Transverse colon (tissue), 4 donors: ENCODE measurements around the gene NPY1R. TPM values are rescaled to one million over a fixed set of nuclear protein-coding genes. Genes with fewer than 3 reads are reported as not detected.
A peak's percentile ranks its signal among the peaks of the same experiment; 100 is the strongest.

Experiments
- DNase-seq: peaks from one replicate; pipeline ENCODE4 v3.0.0-alpha.2; 2019
- H3K27ac ChIP-seq, 4 donors: fragments of 200-600 bp; sonication (generic); 2 replicates each; pipeline ENCODE4 v1.5.1; 2016 to 2018; ENCODE audit warnings: inconsistent platforms in 4 of 4
- H3K27me3 ChIP-seq: fragments of 200-600 bp; sonication (generic); 2 replicates; pipeline ENCODE4 v1.5.1; 2017; ENCODE audit warnings: inconsistent platforms
- H3K36me3 ChIP-seq, 4 donors: fragments of 200-600 bp; sonication (generic); 2 replicates each; pipeline ENCODE4 v1.5.1; 2017 to 2019; ENCODE audit warnings: inconsistent platforms in 4 of 4
- H3K4me1 ChIP-seq, 4 donors: fragments of 200-600 bp; sonication (generic); 2 replicates each; pipeline ENCODE4 v1.5.1; 2017 to 2020; ENCODE audit warnings: inconsistent platforms in 4 of 4
- H3K4me3 ChIP-seq, 4 donors: fragments of 200-600 bp; sonication (generic); 1 replicate in 1 of 4; 2 replicates in 3 of 4; pipeline versions ENCODE4 v1.5.1 to v1.6.1; 2017 to 2019; ENCODE audit warnings: inconsistent platforms in 4 of 4
- H3K9me3 ChIP-seq, 2 donors: fragments of 200-600 bp; sonication (generic); 2 replicates each; pipeline ENCODE4 v1.5.1; 2017 to 2019; ENCODE audit warnings: inconsistent platforms in 2 of 2
- EP300 ChIP-seq: sonication (generic); formaldehyde crosslinking; IDR thresholded peaks from one replicate; pipeline ENCODE4 v1.6.1; 2017; ENCODE audit warnings: antibody characterized with exemption, low read depth
- POLR2A ChIP-seq: fragments of 450-650 bp; IDR thresholded peaks from one replicate; pipeline ENCODE4 v1.6.1; 2016; ENCODE audit warnings: antibody characterized with exemption, mild to moderate bottlenecking, moderate library complexity
- POLR2AphosphoS5 ChIP-seq, 3 donors: sonication (generic); formaldehyde crosslinking; IDR thresholded peaks; one replicate each; pipeline ENCODE4 v1.6.1; 2016; ENCODE audit warnings: antibody characterized with exemption in 3 of 3
- WGBS, 2 donors: methylation state at CpG; one replicate each; pipeline ENCODE4 v1.1.5; 2018; ENCODE audit warnings: low coverage in 1 of 2; 5-methylcytosine and 5-hydroxymethylcytosine counted together
- in situ Hi-C, 4 donors: fragments of 200-750 bp; cut with MboI; loops; one replicate each; pipeline versions ENCODE4 v1.15.0 to v1.15.1; 2017; ENCODE audit warnings: low sequenced_read_pairs in 3 of 4, low pct_ligation_motif_present in 1 of 4, low pct_unique_long_range_greater_than_20kb in 1 of 4
- intact Hi-C: fragments of 100-400 bp; cut with DNase I; formaldehyde crosslinking; loops from one replicate; pipeline ENCODE4 v1.15.1; 2023; ENCODE audit warnings: low total_unique reads
- total RNA-seq, 4 donors: library from RNA; depleted of rRNA; stranded (reverse); fragments of >200 nt; gene quantifications; one replicate each; pipeline ENCODE4 v1.1.0, GENCODE V29; 2016
- TF ChIP-seq, protein P1 (sequence below), 5 experiments: fragments of 200-600 bp in 3 of 5; fragments of 450-650 bp in 2 of 5; sonication (generic) in 3 of 5; IDR thresholded peaks; 1 replicate in 2 of 5; 2 replicates in 3 of 5; pipeline ENCODE4 v1.5.1; 2016 to 2017; ENCODE audit warnings: antibody characterized with exemption in 5 of 5, inconsistent platforms in 3 of 5, mild to moderate bottlenecking in 2 of 5, moderate library complexity in 1 of 5

The NPY1R gene
- total RNA-seq, 4 donors from 2014 or later = 0.80 to 19.8 (median 13.7) TPM

GRCh38 chr4:163372029-163372428, 39.6 kb upstream of the NPY1R start:
- in situ Hi-C loops (no loop called here), intact Hi-C loops (no loop called here)
- TF ChIP-seq EP300 = no peak
- TF ChIP-seq, protein P1, sequence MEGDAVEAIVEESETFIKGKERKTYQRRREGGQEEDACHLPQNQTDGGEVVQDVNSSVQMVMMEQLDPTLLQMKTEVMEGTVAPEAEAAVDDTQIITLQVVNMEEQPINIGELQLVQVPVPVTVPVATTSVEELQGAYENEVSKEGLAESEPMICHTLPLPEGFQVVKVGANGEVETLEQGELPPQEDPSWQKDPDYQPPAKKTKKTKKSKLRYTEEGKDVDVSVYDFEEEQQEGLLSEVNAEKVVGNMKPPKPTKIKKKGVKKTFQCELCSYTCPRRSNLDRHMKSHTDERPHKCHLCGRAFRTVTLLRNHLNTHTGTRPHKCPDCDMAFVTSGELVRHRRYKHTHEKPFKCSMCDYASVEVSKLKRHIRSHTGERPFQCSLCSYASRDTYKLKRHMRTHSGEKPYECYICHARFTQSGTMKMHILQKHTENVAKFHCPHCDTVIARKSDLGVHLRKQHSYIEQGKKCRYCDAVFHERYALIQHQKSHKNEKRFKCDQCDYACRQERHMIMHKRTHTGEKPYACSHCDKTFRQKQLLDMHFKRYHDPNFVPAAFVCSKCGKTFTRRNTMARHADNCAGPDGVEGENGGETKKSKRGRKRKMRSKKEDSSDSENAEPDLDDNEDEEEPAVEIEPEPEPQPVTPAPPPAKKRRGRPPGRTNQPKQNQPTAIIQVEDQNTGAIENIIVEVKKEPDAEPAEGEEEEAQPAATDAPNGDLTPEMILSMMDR (IDR thresholded peaks at IDR 0.05) = no peak
- Histone ChIP-seq H3K4me1 (peaks cover 0 to 21% (median 9%) of the 10 kb centered on the region in 4 donors), H3K27ac (no peak overlapping the region), H3K9me3 (no peaks in the 10 kb centered on the region), H3K36me3 (no peaks in the 10 kb centered on the region), H3K4me3 (no peak overlapping the region), H3K27me3 (no peaks in the 10 kb centered on the region)
- WGBS, 2 donors = 90% methylated on average over 2 to 5 of the region's 5 CpGs
- DNase-seq = no peak

DNA sequence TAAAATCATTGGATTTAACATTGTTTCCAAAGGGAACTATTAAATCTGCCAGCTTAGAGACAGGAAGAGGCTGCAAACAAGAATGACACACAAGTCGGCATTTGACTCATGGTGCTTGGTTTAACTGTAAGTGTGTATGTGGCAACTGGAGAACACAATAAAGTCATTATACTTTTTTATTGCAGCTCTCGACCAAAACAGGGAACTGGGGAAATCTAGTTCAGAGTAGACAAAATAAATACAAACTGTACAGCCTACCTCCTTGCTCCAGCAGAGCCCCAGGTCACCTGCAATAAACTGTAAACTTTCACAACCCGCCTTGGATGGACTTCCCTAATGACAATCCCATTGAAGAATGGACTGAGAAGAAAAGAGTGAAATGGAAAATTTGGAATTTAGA, 35.3 kb upstream of the NPY1R start:
- DNase-seq = peak; percentile 27
- WGBS, 2 donors = 14 to 20% methylated on average over 3 of the region's 3 CpGs

DNA sequence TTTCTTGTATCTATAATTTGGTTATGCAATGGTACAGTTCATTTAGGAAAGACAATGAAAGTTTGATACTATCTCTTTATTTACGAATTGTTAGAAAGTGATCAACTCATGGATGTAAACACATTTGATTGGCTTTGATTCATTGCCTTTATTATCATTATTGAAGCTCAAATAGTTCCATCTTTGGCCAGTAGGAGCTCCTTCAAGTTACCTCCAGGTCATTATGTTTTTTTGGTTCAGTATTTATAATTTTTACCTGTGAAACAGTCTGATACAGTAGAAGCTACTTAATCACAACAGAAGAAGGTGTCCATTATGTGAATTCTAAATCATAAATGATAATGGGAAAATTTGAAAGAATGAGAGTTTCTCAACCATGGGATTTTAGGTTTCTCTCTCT, 23.7 kb upstream of the NPY1R start:
- Histone ChIP-seq H3K4me3 (no peak overlapping the region), H3K36me3 (no peaks in the 10 kb centered on the region), H3K27me3 (no peaks in the 10 kb centered on the region), H3K9me3 (no peaks in the 10 kb centered on the region), H3K4me1 (peaks cover 0 to under 1% (median 0%) of the 10 kb centered on the region in 4 donors), H3K27ac (no peak overlapping the region)
- no peak for DNase-seq
- WGBS, 2 donors = 86 to 92% methylated on average over 1 of the region's 1 CpG
- no peak for TF ChIP-seq POLR2A
- TF ChIP-seq, protein P1 (IDR thresholded peaks at IDR 0.05) = no peak
- TF ChIP-seq EP300 = no peak
- TF ChIP-seq POLR2AphosphoS5 (IDR thresholded peaks at IDR 0.05) = no peak
- intact Hi-C loops = no loop called here
- in situ Hi-C loops = no loop called here

More for the DNA sequence above, 35.3 kb upstream of the NPY1R start:
- Histone ChIP-seq H3K4me1 (peaks cover 0 to 13% (median 7%) of the 10 kb centered on the region in 4 donors), H3K27me3 (no peaks in the 10 kb centered on the region), H3K36me3 (no peaks in the 10 kb centered on the region), H3K4me3 (no peak overlapping the region), H3K9me3 (no peaks in the 10 kb centered on the region), H3K27ac (peak overlapping the region; percentile 34 to 71 (median 46))
- intact Hi-C loops = no loop called here
- in situ Hi-C loops = no loop called here
- TF ChIP-seq POLR2A (no peak), EP300 (no peak)

DNA sequence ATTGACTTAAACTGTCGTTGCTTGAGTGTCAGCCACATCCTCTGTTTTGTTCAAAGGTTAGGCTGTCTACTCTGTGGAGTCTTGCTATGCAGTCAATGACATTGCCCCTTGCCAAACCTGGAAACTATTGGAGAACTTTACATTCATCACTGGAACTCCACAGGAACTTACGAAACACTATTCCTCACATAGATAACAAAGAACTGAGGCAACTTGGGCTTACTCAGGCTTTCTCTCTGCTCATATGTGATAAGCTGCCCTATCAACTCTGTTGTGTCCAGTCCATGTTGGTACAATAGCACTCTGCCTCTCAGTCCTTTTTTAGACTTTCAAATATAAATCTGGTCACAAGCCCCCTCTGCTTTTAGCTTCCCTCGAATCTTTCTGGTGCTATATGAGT, 20.7 kb upstream of the NPY1R start:
- TF ChIP-seq EP300 (no peak), POLR2AphosphoS5 (IDR thresholded peaks at IDR 0.05) (no peak), POLR2A (no peak)
- TF ChIP-seq, protein P1 (IDR thresholded peaks at IDR 0.05) = no peak
- H3K27ac ChIP-seq = no peak overlapping the region
- no peak for DNase-seq
- intact Hi-C loops = no loop called here
- no peaks in the 10 kb centered on the region for H3K9me3 ChIP-seq
- H3K27me3 ChIP-seq = no peaks in the 10 kb centered on the region
- in situ Hi-C loops = no loop called here
- no peaks in the 10 kb centered on the region for H3K36me3 ChIP-seq
- no peak overlapping the region for H3K4me3 ChIP-seq
- 48 to 77% methylated on average over 2 to 3 of the region's 3 CpGs for WGBS, 2 donors
- H3K4me1 ChIP-seq = peaks cover 0 to 3% (median 0%) of the 10 kb centered on the region in 4 donors

GRCh38 chr4:163350672-163351071, 18.3 kb upstream of the NPY1R start:
- H3K4me3 ChIP-seq = no peak overlapping the region
- DNase-seq = no peak
- H3K27ac ChIP-seq = no peak overlapping the region
- no peak for TF ChIP-seq POLR2AphosphoS5 (IDR thresholded peaks at IDR 0.05)
- TF ChIP-seq, protein P1 (IDR thresholded peaks at IDR 0.05) = no peak
- no peak for TF ChIP-seq EP300
- no peak for TF ChIP-seq POLR2A
- in situ Hi-C loops = no loop called here
- intact Hi-C loops = no loop called here
- peaks cover 0 to 3% (median 0%) of the 10 kb centered on the region in 4 donors for H3K4me1 ChIP-seq
- H3K36me3 ChIP-seq = no peaks in the 10 kb centered on the region
- H3K27me3 ChIP-seq = peaks cover 19% of the 10 kb centered on the region
- no peaks in the 10 kb centered on the region for H3K9me3 ChIP-seq
